ENCODE data around the gene GCC1.

- TF ChIP-seq EP300 (IDR thresholded peaks at IDR 0.05) (no peak), CTCF (IDR thresholded peaks at IDR 0.05) (no peak), POLR2A (IDR thresholded peaks at IDR 0.05) (no peak)
Measured at GRCh38 chr7:127536741-127537140, 48.7 kb downstream of the GCC1 start.

Data from sigmoid colon (tissue), 4 donors.